A549 (cell line): ENCODE data around the gene ITGAX. TPM values are rescaled to one million over a fixed set of nuclear protein-coding genes. Genes with fewer than 3 reads are reported as not detected.

Experiments
- ATAC-seq, 2 experiments: fragments of 200-7000 bp in 1 of 2; fragments of >200 bp in 1 of 2; cut with Nextera tagmentation in 1 of 2; cut with Tn5 transposase in 1 of 2; 3 replicates each; pipeline versions ENCODE4 v1.8.0 to v1.9.1; 2018 to 2020; ENCODE audit warnings: mild to moderate bottlenecking in 1 of 2, moderate library complexity in 1 of 2
- CTCF ChIA-PET: fragments of 300-600 bp; sonication (Branson Sonifier 250); formaldehyde crosslinking; extraction: SDS; loops from one replicate; lab custom pipeline; 2021; ENCODE audit warnings: antibody characterized with exemption, inconsistent platforms; lab: Yijun Ruan, JAX
- POLR2A ChIA-PET: fragments of 350-600 bp; formaldehyde crosslinking; extraction: SDS; loops from one replicate; lab custom pipeline; 2021; ENCODE audit warnings: antibody characterized with exemption, inconsistent platforms; lab: Yijun Ruan, JAX
- DNase-seq, 2 experiments: peaks; one replicate each; pipeline versions ENCODE4 v3.0.0 to v3.0.0-alpha.2; 2011 to 2016; ENCODE audit warnings: low read depth in 1 of 2, low spot score in 1 of 2
- FAIRE-seq: peaks from 2 replicates; lab custom pipeline; 2011; peaks lifted over from hg19 to GRCh38; lab: Jason Lieb, UNC
- H3K27ac ChIP-seq, 2 experiments: fragments of >200 bp; sonication (Bioruptor Twin); formaldehyde crosslinking; 3 replicates each; pipeline ENCODE4 v1.5.1; 2016 to 2017
- H3K4me1 ChIP-seq: fragments of >200 bp; sonication (Bioruptor Twin); formaldehyde crosslinking; 3 replicates; pipeline ENCODE4 v1.6.1; 2016
- H3K4me2 ChIP-seq: fragments of >200 bp; sonication (Bioruptor Twin); formaldehyde crosslinking; 3 replicates; pipeline ENCODE4 v1.6.1; 2016
- H3K4me3 ChIP-seq: fragments of >200 bp; sonication (Bioruptor Twin); formaldehyde crosslinking; 3 replicates; pipeline ENCODE4 v1.5.1; 2016
- H3K9me3 ChIP-seq: fragments of >200 bp; sonication (Bioruptor Twin); formaldehyde crosslinking; 3 replicates; pipeline ENCODE4 v1.6.1; 2016
- BHLHE40 ChIP-seq: IDR thresholded peaks from 2 replicates; pipeline ENCODE4 v1.6.1; 2012; ENCODE audit warnings: low read depth, low read length, inconsistent platforms
- CHD2 ChIP-seq: fragments of 150-350 bp; IDR thresholded peaks from 2 replicates; pipeline ENCODE4 v1.6.1; 2014; ENCODE audit warnings: low read length; ENCODE audit not compliant: partially characterized antibody
- CHD4 ChIP-seq: fragments of 200-600 bp; sonication (generic); IDR thresholded peaks from 2 replicates; pipeline ENCODE4 v1.6.1; 2016; ENCODE audit warnings: antibody characterized with exemption, mild to moderate bottlenecking, borderline replicate concordance
- EHF ChIP-seq: fragments of 250-450 bp; sonication (Bioruptor Pico); IDR thresholded peaks from 2 replicates; pipeline ENCODE4 v1.5.0; 2020; ENCODE audit warnings: mild to moderate bottlenecking
- ESRRA ChIP-seq: fragments of 150-350 bp; IDR thresholded peaks from 2 replicates; pipeline ENCODE4 v1.6.1; 2014; ENCODE audit warnings: mild to moderate bottlenecking, low read length, borderline replicate concordance
- FOXS1 ChIP-seq: fragments of 250-450 bp; sonication (Bioruptor Pico); IDR thresholded peaks from 2 replicates; pipeline ENCODE4 v1.5.0; 2020; ENCODE audit warnings: mild to moderate bottlenecking, moderate library complexity
- GATA3 ChIP-seq: IDR thresholded peaks from 2 replicates; pipeline ENCODE4 v1.6.1; 2012; ENCODE audit warnings: borderline replicate concordance
- HDAC2 ChIP-seq: fragments of 200-600 bp; sonication (generic); IDR thresholded peaks from 2 replicates; pipeline ENCODE4 v1.6.1; 2016
- HEYL ChIP-seq: fragments of 250-450 bp; sonication (Bioruptor Pico); IDR thresholded peaks from 2 replicates; pipeline ENCODE4 v1.8.0; 2021; ENCODE audit warnings: mild to moderate bottlenecking, moderate library complexity
- HOXA7 ChIP-seq: fragments of 250-450 bp; sonication (Bioruptor Pico); IDR thresholded peaks from 2 replicates; pipeline ENCODE4 v1.5.0; 2020; ENCODE audit warnings: mild to moderate bottlenecking, moderate library complexity
- HOXB13 ChIP-seq: fragments of 250-450 bp; sonication (Bioruptor Pico); IDR thresholded peaks from 2 replicates; pipeline ENCODE4 v1.5.0; 2020; ENCODE audit warnings: low read depth, mild to moderate bottlenecking, moderate library complexity
- KDM1A ChIP-seq: fragments of 200-600 bp; sonication (generic); IDR thresholded peaks from 2 replicates; pipeline ENCODE4 v1.6.1; 2016; ENCODE audit warnings: low read depth, mild to moderate bottlenecking
- KDM5A ChIP-seq: fragments of 200-600 bp; sonication (generic); IDR thresholded peaks from 2 replicates; pipeline ENCODE4 v1.6.1; 2016; ENCODE audit warnings: antibody characterized with exemption, mild to moderate bottlenecking
- MAFK ChIP-seq: fragments of 450-650 bp; IDR thresholded peaks from 2 replicates; pipeline ENCODE4 v1.6.1; 2014; ENCODE audit not compliant: partially characterized antibody
- MAZ ChIP-seq: fragments of 150-350 bp; IDR thresholded peaks from 2 replicates; pipeline ENCODE4 v1.6.1; 2014; ENCODE audit warnings: antibody characterized with exemption, low read depth, low read length, borderline replicate concordance
- MYC ChIP-seq: IDR thresholded peaks from 2 replicates; pipeline ENCODE4 v1.6.1; 2012; ENCODE audit warnings: mild to moderate bottlenecking, inconsistent platforms, low read length, improper control_type of control experiment, borderline replicate concordance
- NR3C1 ChIP-seq: fragments of >200 bp; sonication (Bioruptor Twin); formaldehyde crosslinking; IDR thresholded peaks from 3 replicates; pipeline ENCODE4 v1.6.1; 2017
- PHF8 ChIP-seq: fragments of 200-600 bp; sonication (generic); IDR thresholded peaks from 2 replicates; pipeline ENCODE4 v1.6.1; 2016; ENCODE audit warnings: low read depth, mild to moderate bottlenecking, antibody characterized with exemption, moderate library complexity, borderline replicate concordance
- POLR2A ChIP-seq: IDR thresholded peaks from 2 replicates; pipeline ENCODE4 v1.6.1; 2012; ENCODE audit warnings: mild to moderate bottlenecking, low read length
- RAD21 ChIP-seq, 2 experiments: fragments of >200 bp in 1 of 2; sonication (Bioruptor Twin) in 1 of 2; formaldehyde crosslinking in 1 of 2; IDR thresholded peaks in 1 of 2; conservative IDR thresholded peaks in 1 of 2; 2 replicates in 1 of 2; 3 replicates in 1 of 2; pipeline ENCODE4 v1.6.1; 2012 to 2018; ENCODE audit warnings: inconsistent platforms in 1 of 2
- RNF2 ChIP-seq: fragments of 200-600 bp; sonication (generic); IDR thresholded peaks from 2 replicates; pipeline ENCODE4 v1.6.1; 2016; ENCODE audit warnings: low read depth, mild to moderate bottlenecking, antibody characterized with exemption, moderate library complexity, borderline replicate concordance
- SMC3 ChIP-seq: fragments of >200 bp; sonication (Bioruptor Twin); formaldehyde crosslinking; IDR thresholded peaks from 3 replicates; pipeline ENCODE4 v1.6.1; 2018; ENCODE audit warnings: inconsistent platforms
- TFCP2L1 ChIP-seq: fragments of 250-450 bp; sonication (Bioruptor Pico); IDR thresholded peaks from 2 replicates; pipeline ENCODE4 v1.5.0; 2021; ENCODE audit warnings: mild to moderate bottlenecking
- ZC3H11A ChIP-seq: fragments of 450-650 bp; IDR thresholded peaks from 2 replicates; pipeline ENCODE4 v1.6.1; 2014; ENCODE audit warnings: antibody characterized with exemption, mild to moderate bottlenecking
- WGBS: methylation state at CpG from one replicate; pipeline ENCODE4 v1.1.6; 2017; ENCODE audit errors: missing lambda C conversion rate; 5-methylcytosine and 5-hydroxymethylcytosine counted together
- polyA plus RNA-seq, 4 experiments: library from polyadenylated mRNA; depleted of rRNA in 3 of 4; stranded (reverse); fragments of >200 nt; fragmentation: RNase III in 1 of 4; extraction: RNeasy Plus Mini Kit Qiagen cat#74134 plus additional on column Dnase treatment in 1 of 4; gene quantifications; 2 replicates in 3 of 4; 3 replicates in 1 of 4; pipeline ENCODE4 v1.2.3, GENCODE V29; 2011 to 2017
- TF ChIP-seq, protein P1 (sequence below): fragments of >200 bp; sonication (Bioruptor Twin); formaldehyde crosslinking; IDR thresholded peaks from 3 replicates; pipeline ENCODE4 v1.5.1; 2016
- TF ChIP-seq, protein P2 (sequence below): fragments of 250-450 bp; sonication (Bioruptor Pico); IDR thresholded peaks from 2 replicates; pipeline ENCODE4 v1.5.0; 2020; ENCODE audit warnings: low read depth, mild to moderate bottlenecking, moderate library complexity
- TF ChIP-seq, protein P3 (sequence below): IDR thresholded peaks from 2 replicates; pipeline ENCODE4 v1.6.1; 2012; ENCODE audit warnings: low read depth, borderline replicate concordance

Gene ITGAX
- polyA plus RNA-seq, 2 of the 4 experiments (the other 2 are of a cell fraction) = 0.49 to 0.87 TPM

DNA sequence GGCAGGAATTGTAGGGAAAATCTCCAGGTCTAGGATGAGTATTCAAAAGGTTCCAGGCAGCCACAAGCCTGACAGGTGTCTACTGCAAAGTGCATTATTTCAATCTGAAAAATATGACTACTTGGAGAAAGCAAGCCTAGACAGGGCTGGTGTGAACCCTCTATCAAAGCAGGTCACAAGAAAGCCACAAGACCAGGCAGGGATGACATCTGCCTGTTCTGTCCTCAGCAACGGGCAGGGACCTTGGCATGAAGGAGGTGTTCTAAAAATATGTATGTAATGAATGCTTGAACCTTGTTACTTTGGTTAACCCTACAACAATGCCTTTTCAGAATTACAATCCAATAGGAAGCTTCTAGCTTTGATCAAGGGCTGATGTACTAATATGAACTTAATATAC lies 74.3 kb downstream of the ITGAX start:
- DNase-seq (no peak), ATAC-seq (no peak), FAIRE-seq (no peak)
- 12% methylated on average over 1 of the region's 1 CpG for WGBS
- Histone ChIP-seq H3K27ac (no peak overlapping the region), H3K4me2 (no peak overlapping the region), H3K9me3 (no peaks in the 10 kb centered on the region), H3K4me1 (no peaks in the 10 kb centered on the region), H3K4me3 (no peak overlapping the region)
- TF ChIP-seq NR3C1 = no peak
- no peak for TF ChIP-seq HOXB13
- no peak for TF ChIP-seq POLR2A
- no peak for TF ChIP-seq HEYL (CRISPR knock-in tag)
- no peak for TF ChIP-seq PHF8
- TF ChIP-seq RNF2 = no peak
- TF ChIP-seq CHD4 = no peak
- TF ChIP-seq CHD2 = no peak
- no peak for TF ChIP-seq MAFK
- TF ChIP-seq, protein P1, sequence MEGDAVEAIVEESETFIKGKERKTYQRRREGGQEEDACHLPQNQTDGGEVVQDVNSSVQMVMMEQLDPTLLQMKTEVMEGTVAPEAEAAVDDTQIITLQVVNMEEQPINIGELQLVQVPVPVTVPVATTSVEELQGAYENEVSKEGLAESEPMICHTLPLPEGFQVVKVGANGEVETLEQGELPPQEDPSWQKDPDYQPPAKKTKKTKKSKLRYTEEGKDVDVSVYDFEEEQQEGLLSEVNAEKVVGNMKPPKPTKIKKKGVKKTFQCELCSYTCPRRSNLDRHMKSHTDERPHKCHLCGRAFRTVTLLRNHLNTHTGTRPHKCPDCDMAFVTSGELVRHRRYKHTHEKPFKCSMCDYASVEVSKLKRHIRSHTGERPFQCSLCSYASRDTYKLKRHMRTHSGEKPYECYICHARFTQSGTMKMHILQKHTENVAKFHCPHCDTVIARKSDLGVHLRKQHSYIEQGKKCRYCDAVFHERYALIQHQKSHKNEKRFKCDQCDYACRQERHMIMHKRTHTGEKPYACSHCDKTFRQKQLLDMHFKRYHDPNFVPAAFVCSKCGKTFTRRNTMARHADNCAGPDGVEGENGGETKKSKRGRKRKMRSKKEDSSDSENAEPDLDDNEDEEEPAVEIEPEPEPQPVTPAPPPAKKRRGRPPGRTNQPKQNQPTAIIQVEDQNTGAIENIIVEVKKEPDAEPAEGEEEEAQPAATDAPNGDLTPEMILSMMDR = no peak
- TF ChIP-seq ZC3H11A = no peak
- TF ChIP-seq RAD21 (conservative IDR thresholded peaks at IDR 0.05 in 1 of 2, IDR thresholded peaks at IDR 0.05 in 1 of 2) = no peak
- TF ChIP-seq KDM5A = no peak
- TF ChIP-seq GATA3 = no peak
- TF ChIP-seq MYC = no peak
- no peak for TF ChIP-seq SMC3
- no peak for TF ChIP-seq TFCP2L1 (CRISPR knock-in tag)
- TF ChIP-seq HOXA7 = no peak
- ChIA-PET POLR2A (no interaction called here), CTCF (interaction anchor here (1.1 to 4.8 kb wide), 4 partner anchors 12 to 29 kb away, joined by 3 to 33 read pairs (median 8); partner anchors contain the start of genes ARMC5 and ZNF843)

DNA sequence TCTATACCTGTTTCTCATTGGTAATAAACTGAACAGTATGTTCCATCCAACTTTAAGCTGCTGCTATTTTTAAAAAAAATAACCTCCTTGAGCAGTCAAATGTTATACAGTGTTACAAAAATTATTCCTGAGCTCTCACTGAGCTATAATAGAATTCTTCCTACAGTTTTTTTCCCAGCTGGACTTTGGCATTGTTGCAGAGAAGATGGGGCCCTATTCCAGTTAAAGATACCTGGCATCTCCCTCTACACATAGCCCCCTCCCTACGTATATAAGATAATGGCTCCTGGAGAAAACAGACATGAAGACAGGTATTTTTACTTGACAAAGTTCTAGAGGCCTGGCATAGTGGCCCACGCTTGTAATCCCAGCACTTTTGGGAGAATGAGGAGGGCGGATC lies 74.8 kb downstream of the ITGAX start:
- Histone ChIP-seq H3K4me1 (no peaks in the 10 kb centered on the region), H3K4me2 (no peak overlapping the region)
- FAIRE-seq = no peak
- ATAC-seq = no peak
- TF ChIP-seq MYC (no peak), CHD2 (no peak), HDAC2 (no peak), RAD21 (conservative IDR thresholded peaks at IDR 0.05 in 1 of 2, IDR thresholded peaks at IDR 0.05 in 1 of 2) (no peak), MAZ (no peak), POLR2A (no peak), BHLHE40 (no peak), NR3C1 (no peak), KDM1A (no peak), EHF (CRISPR knock-in tag) (no peak), FOXS1 (no peak), ESRRA (no peak)
- TF ChIP-seq, protein P2, sequence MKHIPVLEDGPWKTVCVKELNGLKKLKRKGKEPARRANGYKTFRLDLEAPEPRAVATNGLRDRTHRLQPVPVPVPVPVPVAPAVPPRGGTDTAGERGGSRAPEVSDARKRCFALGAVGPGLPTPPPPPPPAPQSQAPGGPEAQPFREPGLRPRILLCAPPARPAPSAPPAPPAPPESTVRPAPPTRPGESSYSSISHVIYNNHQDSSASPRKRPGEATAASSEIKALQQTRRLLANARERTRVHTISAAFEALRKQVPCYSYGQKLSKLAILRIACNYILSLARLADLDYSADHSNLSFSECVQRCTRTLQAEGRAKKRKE (CRISPR knock-in tag) = no peak
- TF ChIP-seq, protein P3, sequence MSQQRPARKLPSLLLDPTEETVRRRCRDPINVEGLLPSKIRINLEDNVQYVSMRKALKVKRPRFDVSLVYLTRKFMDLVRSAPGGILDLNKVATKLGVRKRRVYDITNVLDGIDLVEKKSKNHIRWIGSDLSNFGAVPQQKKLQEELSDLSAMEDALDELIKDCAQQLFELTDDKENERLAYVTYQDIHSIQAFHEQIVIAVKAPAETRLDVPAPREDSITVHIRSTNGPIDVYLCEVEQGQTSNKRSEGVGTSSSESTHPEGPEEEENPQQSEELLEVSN = no peak
- TF ChIP-seq, all 56 proteins: peak for 0
- H3K9me3 ChIP-seq = no peaks in the 10 kb centered on the region
- WGBS = 71% methylated on average over 3 of the region's 3 CpGs
- no peak for DNase-seq
- POLR2A ChIA-PET = no interaction called here
- CTCF ChIA-PET = interaction anchor here (0.7 to 4.8 kb wide), 3 partner anchors 11 to 445 kb away, joined by 3 to 33 read pairs (median 11); partner anchors contain the start of gene ZNF843
- no peak overlapping the region for H3K27ac ChIP-seq
- no peak overlapping the region for H3K4me3 ChIP-seq
